IPS-18c (cell line): ENCODE results near the gene FYN.

Experiments used
- H3K4me3 ChIP-seq: 2 replicates; pipeline ENCODE4 v1.7.0; 2013; ENCODE audit warnings: low read depth, mild to moderate bottlenecking, low read length, moderate library complexity; ENCODE audit not compliant: insufficient read depth
- H3K9me3 ChIP-seq: one replicate; pipeline ENCODE4 v1.6.1; 2013; ENCODE audit warnings: mild to moderate bottlenecking, low read length, moderate library complexity; ENCODE audit not compliant: control insufficient read depth, insufficient read depth

FYN gene

DNA sequence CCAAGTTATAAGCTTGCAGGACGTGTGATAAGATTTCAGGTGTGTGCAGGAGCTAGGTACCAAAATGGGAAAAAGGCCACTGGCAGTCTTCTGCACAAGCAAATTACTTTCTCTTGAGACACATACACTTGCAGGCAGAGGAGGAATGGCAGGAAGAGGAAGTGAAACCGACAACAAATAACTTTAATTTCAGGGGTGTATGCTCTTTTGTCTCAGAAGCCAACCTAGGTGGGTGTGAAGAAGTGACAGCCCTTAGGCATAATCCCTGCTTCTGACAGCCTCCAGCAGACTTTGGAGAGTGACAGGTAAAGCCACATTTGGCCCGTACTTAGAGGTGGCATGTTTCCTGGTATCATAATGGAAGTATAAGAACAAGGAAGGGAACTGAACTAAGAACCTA is 148.7 kb downstream of the FYN start:
- peaks cover 2% of the 10 kb centered on the region for H3K9me3 ChIP-seq
- H3K4me3 ChIP-seq, result no peak overlapping the region

GRCh38 chr6:111724039-111724438 is 149.2 kb downstream of the FYN start:
- Histone ChIP-seq H3K4me3 (no peak overlapping the region), H3K9me3 (peaks cover 2% of the 10 kb centered on the region)

- Histone ChIP-seq H3K9me3 (peaks cover 3% of the 10 kb centered on the region), H3K4me3 (no peak overlapping the region)
Measured at GRCh38 chr6:111723412-111723970, 149.8 kb downstream of the FYN start.

DNA sequence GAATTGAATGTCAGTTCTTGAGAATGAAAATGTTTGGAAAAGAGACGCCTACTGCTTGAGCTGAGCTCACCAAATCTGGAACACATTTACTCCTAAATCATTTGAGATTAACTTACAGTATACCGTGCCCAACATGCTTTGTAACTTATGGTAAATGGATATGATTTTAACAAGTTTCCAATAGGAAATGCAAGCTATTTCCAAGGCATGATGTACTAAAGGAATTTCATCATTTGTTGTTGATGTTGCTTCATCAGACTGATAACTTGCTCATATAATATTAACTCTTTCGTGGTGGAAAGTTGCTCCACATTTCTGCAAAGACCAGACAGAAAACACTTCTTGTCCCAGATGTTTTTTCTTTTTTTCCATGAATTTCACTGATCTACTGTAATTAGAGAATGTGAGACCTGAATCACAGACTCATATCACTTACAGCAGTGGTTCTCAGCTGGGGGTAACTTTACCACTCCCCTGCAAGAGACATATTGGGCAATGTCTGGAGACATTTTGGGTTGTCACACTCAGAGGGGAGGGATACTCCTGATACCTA is 151.0 kb downstream of the FYN start:
- Histone ChIP-seq H3K9me3 (peaks cover 4% of the 10 kb centered on the region), H3K4me3 (no peak overlapping the region)

DNA sequence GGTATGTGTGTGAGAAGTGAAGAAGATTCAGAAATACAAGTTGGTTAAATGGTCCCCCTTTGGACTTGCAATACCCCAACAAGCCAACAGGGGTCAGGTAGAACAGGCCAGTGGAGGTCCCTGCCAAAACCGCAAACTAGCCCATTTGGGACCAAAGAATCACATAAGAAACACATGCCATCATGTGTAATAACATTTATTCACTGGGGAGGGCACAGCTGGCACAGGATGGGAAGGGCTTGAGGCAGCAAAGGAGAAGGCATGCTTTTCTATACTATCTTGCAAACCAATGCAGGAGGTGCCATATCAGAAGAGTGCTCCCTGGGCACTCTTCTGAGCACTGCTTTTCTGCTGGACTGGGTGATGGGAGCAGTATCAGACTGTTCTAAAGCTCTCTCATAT is 151.5 kb downstream of the FYN start:
- peaks cover 4% of the 10 kb centered on the region for H3K9me3 ChIP-seq
- no peak overlapping the region for H3K4me3 ChIP-seq

GRCh38 chr6:111720931-111721496 is 152.2 kb downstream of the FYN start:
- H3K4me3 ChIP-seq, result no peak overlapping the region
- H3K9me3 ChIP-seq, result peaks cover 4% of the 10 kb centered on the region

- no peak overlapping the region for H3K4me3 ChIP-seq
Measured at GRCh38 chr6:111718990-111719389, 154.3 kb downstream of the FYN start.

GRCh38 chr6:111718326-111718725 is 154.9 kb downstream of the FYN start:
- H3K4me3 ChIP-seq, result no peak overlapping the region

More at GRCh38 chr6:111718990-111719389, 154.3 kb downstream of the FYN start:
- peaks cover 4% of the 10 kb centered on the region for H3K9me3 ChIP-seq

DNA sequence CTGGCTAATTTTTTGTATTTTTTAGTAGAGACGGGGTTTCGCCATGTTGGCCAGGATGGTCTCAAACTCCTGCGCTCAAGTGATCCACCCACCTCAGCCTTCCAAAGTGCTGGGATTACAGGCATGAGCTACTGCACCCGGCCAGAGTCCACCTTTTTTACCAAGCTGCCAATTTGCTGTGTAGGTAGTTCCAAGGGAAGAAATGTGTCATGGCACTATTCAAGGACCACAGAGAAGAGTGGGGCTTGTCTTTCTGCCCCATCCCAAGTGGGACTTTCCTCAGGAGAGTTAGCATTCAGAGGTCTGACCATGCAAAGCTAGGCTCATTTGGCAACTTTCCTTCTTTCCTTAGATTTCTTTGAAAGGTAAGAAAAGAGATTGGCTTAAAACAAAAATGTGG is 155.6 kb downstream of the FYN start:
- H3K9me3 ChIP-seq, result peaks cover 4% of the 10 kb centered on the region
- no peak overlapping the region for H3K4me3 ChIP-seq

More at GRCh38 chr6:111718326-111718725, 154.9 kb downstream of the FYN start:
- peaks cover 4% of the 10 kb centered on the region for H3K9me3 ChIP-seq

DNA sequence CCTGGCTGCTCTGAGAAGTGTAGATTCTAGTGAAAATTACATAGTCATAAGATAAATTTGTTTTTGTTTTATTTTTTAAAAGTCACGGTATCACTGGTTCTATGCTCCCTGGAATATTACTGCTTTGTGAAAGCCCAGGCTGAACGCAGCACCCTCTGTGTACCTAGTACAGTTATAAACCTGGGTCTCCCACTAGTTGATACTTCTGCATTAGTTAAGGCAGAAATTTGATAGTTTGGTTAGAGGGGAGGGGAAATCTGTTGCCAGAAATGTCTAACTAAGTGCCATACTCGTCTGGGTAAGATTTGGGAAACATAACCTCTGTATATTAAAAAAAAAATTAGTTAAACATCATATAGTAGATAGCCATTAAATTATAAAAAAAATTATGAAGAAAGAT is 156.9 kb downstream of the FYN start:
- no peak overlapping the region for H3K4me3 ChIP-seq

GRCh38 chr6:111715321-111715720 is 157.9 kb downstream of the FYN start:
- peaks cover 4% of the 10 kb centered on the region for H3K9me3 ChIP-seq
- no peak overlapping the region for H3K4me3 ChIP-seq

More for the DNA sequence above, 156.9 kb downstream of the FYN start:
- peaks cover 4% of the 10 kb centered on the region for H3K9me3 ChIP-seq

- Histone ChIP-seq H3K4me3 (no peak overlapping the region), H3K9me3 (peaks cover 2% of the 10 kb centered on the region)
Measured at GRCh38 chr6:111714416-111715270, 158.6 kb downstream of the FYN start.

GRCh38 chr6:111713811-111714210 is 159.4 kb downstream of the FYN start:
- peaks cover 2% of the 10 kb centered on the region for H3K9me3 ChIP-seq
- H3K4me3 ChIP-seq, result no peak overlapping the region

DNA sequence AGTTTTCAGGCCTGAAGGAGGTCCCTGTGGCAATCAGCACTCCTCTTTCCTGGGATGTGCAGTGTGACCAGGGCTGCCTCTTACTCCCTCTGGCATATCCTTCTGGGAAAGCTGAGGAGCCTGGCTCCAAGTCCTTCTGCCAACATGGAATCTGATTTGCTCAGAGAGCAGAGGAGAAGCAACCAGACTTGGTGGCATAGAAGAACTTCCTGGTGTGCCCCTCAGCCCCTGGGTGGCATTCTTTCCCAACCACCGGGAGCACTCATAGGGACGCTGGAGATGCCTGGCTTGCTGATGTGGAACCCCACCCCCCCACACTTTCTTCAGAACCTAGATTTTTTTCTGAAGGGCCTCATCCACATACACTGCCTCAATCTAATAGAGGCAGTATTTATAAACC is 160.0 kb downstream of the FYN start:
- H3K9me3 ChIP-seq, result no peaks in the 10 kb centered on the region
- H3K4me3 ChIP-seq, result no peak overlapping the region

DNA sequence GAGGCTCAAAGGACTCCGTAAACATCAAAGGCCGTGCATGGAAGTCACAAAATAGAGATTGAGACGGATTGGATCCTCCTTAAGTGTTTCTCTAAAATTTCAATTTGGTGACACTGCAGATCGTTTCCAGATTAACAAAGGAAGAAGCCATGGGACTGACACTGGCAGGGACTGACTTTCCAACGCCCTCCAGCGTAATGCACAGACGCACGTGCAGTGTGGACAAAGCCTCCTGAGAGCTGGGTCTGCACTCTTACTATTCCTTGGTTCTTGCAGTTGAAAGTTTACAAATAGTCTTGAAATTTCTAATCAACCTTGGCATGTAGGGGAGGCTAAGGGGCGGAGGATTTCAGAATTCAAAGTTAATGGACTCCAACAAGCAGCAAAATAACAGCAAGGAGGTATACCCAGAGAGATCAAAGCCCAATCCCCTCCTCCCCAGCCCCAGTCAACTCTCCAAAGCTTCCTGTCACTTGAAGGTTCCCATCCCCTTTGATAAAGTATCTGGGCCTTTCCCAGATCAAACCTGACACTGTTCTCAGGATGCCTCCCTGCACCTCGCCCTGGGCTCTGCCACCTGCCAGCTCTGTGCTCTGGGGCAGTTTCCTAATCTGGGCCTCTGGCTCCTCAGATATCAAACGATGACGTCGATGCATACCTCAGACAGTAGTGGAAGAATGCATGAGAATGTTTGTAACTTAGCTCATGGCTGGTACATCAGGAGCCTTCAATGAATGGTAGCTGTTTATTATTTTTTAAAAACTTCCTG is 161.1 kb downstream of the FYN start:
- Histone ChIP-seq H3K4me3 (no peak overlapping the region), H3K9me3 (no peaks in the 10 kb centered on the region)

- Histone ChIP-seq H3K4me3 (no peak overlapping the region), H3K9me3 (no peaks in the 10 kb centered on the region)
Measured at GRCh38 chr6:111711476-111711875, 161.8 kb downstream of the FYN start.

DNA sequence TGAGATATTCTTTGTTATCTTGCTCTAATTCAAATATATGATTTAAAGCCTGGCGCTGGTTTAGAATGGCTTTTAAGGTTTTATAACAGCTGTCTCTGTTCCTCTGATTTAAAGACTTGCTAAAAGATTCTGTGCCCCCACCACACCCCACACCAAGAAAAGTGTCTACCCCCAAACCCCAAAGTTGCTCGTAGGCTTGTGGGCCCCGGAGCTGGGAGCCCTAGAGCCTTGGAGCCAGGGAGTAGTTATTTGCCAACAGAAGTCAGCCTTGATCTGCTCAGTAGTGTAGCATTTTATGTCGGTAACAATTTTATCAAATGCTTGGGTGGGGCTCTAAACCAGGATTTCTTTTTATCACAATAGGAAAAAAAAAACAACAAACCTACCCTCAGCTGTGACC is 162.3 kb downstream of the FYN start:
- no peaks in the 10 kb centered on the region for H3K9me3 ChIP-seq
- no peak overlapping the region for H3K4me3 ChIP-seq
